H1 (cell line): ENCODE data around the gene METTL8. TPM values are rescaled to one million over a fixed set of nuclear protein-coding genes. Genes with fewer than 3 reads are reported as not detected.

ENCODE experiments used
- CHD7 ChIP-seq: fragments of 300-600 bp; sonication (generic); IDR thresholded peaks from 2 replicates; pipeline ENCODE4 v1.7.1; 2012; ENCODE audit warnings: low read length, moderate library complexity, mild to moderate bottlenecking, inconsistent platforms; ENCODE audit not compliant: insufficient replicate concordance
- polyA plus RNA-seq, 7 experiments: library from polyadenylated mRNA; depleted of rRNA in 3 of 7; stranded (reverse) in 5 of 7; unstranded in 2 of 7; fragments of >200 nt in 5 of 7; fragments of 200-250 nt in 2 of 7; gene quantifications; 1 replicate in 5 of 7; 2 replicates in 1 of 7; 4 replicates in 1 of 7; pipeline versions ENCODE4 v1.2.1 to v1.2.3, GENCODE V29; 2011 to 2013; ENCODE audit warnings: missing spikeins in 2 of 7, mixed read lengths in 2 of 7
- total RNA-seq: library from RNA; stranded (reverse); fragmentation: NEBNext Ultra II Directional; extraction: Animal tissue kit (Norgen Biotek cat#: 25700); gene quantifications from 2 replicates; pipeline ENCODE4 v1.2.1, GENCODE V29; 2021

Gene METTL8
- total and polyA plus RNA-seq, 2 of the 8 experiments (the other 6 are each of a cell fraction or from before 2014, with no cell fraction given), result 17.6 to 79.7 TPM

GRCh38 chr2:171470129-171470528 is 36.3 kb upstream of the METTL8 start (continued):
- TF ChIP-seq CHD7, result no peak
